NT2/D1 (cell line): ENCODE results near the gene SFI1.

Source experiments
- DNase-seq: peaks from one replicate; pipeline ENCODE4 v3.0.0-alpha.2; 2011; ENCODE audit warnings: low read depth, low spot score
- H3K27me3 ChIP-seq: 2 replicates; pipeline ENCODE4 v1.6.0; 2011; ENCODE audit warnings: mild to moderate bottlenecking; ENCODE audit not compliant: insufficient read length, insufficient read depth
- H3K36me3 ChIP-seq: 2 replicates; pipeline ENCODE4 v1.6.1; 2011; ENCODE audit warnings: mild to moderate bottlenecking, low read length, mixed read lengths; ENCODE audit not compliant: insufficient read depth, insufficient read length
- H3K4me1 ChIP-seq: 2 replicates; pipeline ENCODE4 v1.5.1; 2011; ENCODE audit not compliant: insufficient read depth, insufficient read length
- H3K4me3 ChIP-seq: 2 replicates; pipeline ENCODE4 v1.5.1; 2011; ENCODE audit warnings: low read depth; ENCODE audit not compliant: insufficient read length
- H3K9ac ChIP-seq: 2 replicates; pipeline ENCODE4 v1.6.0; 2011; ENCODE audit warnings: low read depth; ENCODE audit not compliant: insufficient read length
- H3K9me3 ChIP-seq: 2 replicates; pipeline ENCODE4 v1.5.1; 2011; ENCODE audit warnings: mild to moderate bottlenecking, low read length; ENCODE audit not compliant: insufficient read depth
- SUZ12 ChIP-seq: IDR thresholded peaks from 2 replicates; pipeline ENCODE4 v1.6.1; 2011; ENCODE audit not compliant: insufficient read length, insufficient read depth; ENCODE audit errors: extremely low read depth
- YY1 ChIP-seq: IDR thresholded peaks from 2 replicates; pipeline ENCODE4 v1.6.1; 2011; ENCODE audit not compliant: insufficient read length, insufficient read depth
- ZNF274 ChIP-seq: IDR thresholded peaks from 2 replicates; pipeline ENCODE4 v1.6.1; 2011; ENCODE audit warnings: mild to moderate bottlenecking, low read depth, low read length

SFI1 gene

DNA sequence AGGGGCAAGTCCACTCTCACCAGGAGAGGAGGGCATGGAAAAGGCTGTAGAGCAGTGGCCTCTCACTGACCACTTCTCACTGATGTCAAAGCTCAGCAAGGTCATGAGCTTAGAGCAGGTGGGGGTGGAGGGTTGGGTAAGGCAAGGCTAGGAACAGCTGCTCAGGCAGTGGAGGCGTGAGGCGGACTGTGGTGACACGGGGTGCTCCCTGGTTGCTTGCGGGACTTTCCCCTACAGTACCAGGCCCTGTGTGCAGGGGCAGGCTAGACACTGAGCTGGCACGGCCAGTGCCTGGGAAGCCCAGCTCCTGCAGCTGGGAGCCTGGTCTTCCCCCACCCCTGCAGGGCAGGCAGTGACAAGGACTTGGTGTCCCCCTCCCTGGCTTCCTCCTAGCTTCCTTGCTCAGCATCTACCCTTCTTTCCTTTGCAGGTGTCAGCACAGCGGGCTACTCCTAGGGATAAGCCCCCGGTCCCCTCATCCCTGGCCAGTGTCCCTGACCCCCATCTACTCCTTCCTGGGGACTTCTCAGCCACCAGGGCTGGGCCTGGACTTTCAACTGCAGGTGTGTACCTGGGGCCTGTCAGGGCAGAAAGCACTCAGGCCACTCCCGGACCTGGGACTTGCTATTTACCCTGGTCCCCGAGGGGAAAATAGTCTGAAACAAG is 120.1 kb downstream of the SFI1 start:
- no peaks in the 10 kb centered on the region for H3K27me3 ChIP-seq
- H3K36me3 ChIP-seq = peaks cover 45% of the 10 kb centered on the region
- DNase-seq = no peak
- TF ChIP-seq YY1 (no peak), ZNF274 (no peak), SUZ12 (no peak)
- no peak overlapping the region for H3K9ac ChIP-seq
- H3K4me1 ChIP-seq = peaks cover 5% of the 10 kb centered on the region
- no peak overlapping the region for H3K4me3 ChIP-seq
- H3K9me3 ChIP-seq = no peaks in the 10 kb centered on the region

GRCh38 chr22:31618057-31618456 is 121.7 kb downstream of the SFI1 start:
- no peak for DNase-seq
- TF ChIP-seq YY1 = no peak
- no peak for TF ChIP-seq ZNF274
- TF ChIP-seq SUZ12 = no peak
- peaks cover 2% of the 10 kb centered on the region for H3K4me1 ChIP-seq
- H3K9me3 ChIP-seq = no peaks in the 10 kb centered on the region
- no peaks in the 10 kb centered on the region for H3K27me3 ChIP-seq
- no peak overlapping the region for H3K9ac ChIP-seq
- H3K36me3 ChIP-seq = peaks cover 58% of the 10 kb centered on the region
- H3K4me3 ChIP-seq = no peak overlapping the region

- H3K9ac ChIP-seq = no peak overlapping the region
- H3K36me3 ChIP-seq = peaks cover 64% of the 10 kb centered on the region
- peaks cover 3% of the 10 kb centered on the region for H3K4me1 ChIP-seq
- no peak overlapping the region for H3K4me3 ChIP-seq
- DNase-seq = no peak
- no peaks in the 10 kb centered on the region for H3K27me3 ChIP-seq
- H3K9me3 ChIP-seq = no peaks in the 10 kb centered on the region
- TF ChIP-seq YY1 = no peak
Observed at GRCh38 chr22:31618471-31619176, 122.3 kb downstream of the SFI1 start.

- TF ChIP-seq YY1 (no peak), SUZ12 (no peak), ZNF274 (no peak)
- Histone ChIP-seq H3K9ac (no peak overlapping the region), H3K4me3 (no peak overlapping the region), H3K27me3 (no peaks in the 10 kb centered on the region), H3K9me3 (no peaks in the 10 kb centered on the region), H3K4me1 (peaks cover 7% of the 10 kb centered on the region), H3K36me3 (peaks cover 65% of the 10 kb centered on the region)
- DNase-seq = no peak
Observed at GRCh38 chr22:31619611-31620300, 123.4 kb downstream of the SFI1 start.

DNA sequence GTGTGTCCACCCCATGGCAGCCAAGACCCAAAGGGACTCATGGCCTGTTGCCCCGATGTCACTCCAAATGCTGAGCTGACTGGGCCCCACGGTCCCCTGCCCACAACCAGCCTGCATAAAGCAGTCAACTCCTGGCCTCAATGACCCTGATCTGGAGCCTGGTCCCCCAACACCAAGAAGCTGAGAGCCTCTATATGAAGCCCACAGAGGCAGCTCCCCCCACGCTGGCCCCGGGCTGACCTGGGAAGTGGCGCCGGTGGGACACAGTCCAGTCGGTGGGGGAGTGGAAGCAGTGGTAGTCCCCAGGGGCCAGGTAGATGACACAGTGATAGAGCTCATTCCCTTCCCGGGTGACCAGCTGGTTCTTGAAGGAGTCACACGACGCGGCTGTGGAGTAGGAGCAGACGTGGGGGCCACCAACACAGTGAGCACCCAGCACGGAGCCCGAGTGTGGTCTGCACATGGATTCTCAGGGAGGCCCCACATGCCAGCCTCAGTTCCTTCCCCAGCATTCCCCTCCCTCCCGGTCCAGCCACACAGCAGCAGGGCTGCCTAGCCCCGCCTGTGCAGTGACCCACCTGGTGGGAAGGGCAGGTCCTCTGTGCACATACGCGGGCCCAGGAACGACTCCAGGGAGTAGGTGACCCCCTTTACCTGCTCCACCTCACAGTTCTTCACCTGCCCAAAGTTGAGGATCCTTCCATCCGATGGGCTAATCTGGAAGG is 124.6 kb downstream of the SFI1 start:
- Histone ChIP-seq H3K9me3 (no peaks in the 10 kb centered on the region), H3K4me1 (peaks cover 17% of the 10 kb centered on the region), H3K4me3 (no peak overlapping the region), H3K27me3 (no peaks in the 10 kb centered on the region), H3K36me3 (peaks cover 65% of the 10 kb centered on the region), H3K9ac (no peak overlapping the region)
- TF ChIP-seq SUZ12 (no peak), ZNF274 (no peak), YY1 (no peak)
- DNase-seq = no peak

DNA sequence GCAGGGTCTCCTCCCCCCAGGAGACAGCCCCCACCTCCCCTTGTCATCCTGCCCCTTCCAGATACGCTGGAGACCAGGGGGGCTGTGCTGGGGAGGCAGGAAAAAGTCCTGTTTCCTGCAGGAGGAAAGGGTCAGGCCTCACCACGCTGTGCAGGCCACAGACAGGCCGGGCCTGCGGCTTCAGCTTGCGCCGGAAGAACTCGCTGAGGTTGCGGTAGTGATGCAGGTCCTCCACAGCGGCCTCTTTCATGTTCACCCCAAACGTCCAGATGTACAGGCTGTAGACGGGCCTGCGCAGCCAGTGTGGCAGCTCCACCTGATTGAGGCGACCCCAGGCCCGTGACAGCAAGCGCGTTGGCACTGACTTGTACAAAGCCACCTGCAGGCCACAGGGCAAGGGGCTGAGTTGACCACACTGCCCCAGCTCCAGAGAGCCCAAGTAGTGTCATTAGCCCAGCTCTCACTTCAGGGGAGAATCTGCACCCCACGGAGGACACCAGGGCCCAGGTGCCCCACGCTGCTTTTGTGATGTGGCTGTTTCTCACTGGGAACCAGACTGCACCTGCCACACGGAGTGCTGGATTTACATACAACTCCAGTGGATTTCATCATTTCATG is 125.3 kb downstream of the SFI1 start:
- Histone ChIP-seq H3K9ac (no peak overlapping the region), H3K9me3 (no peaks in the 10 kb centered on the region), H3K4me1 (peaks cover 24% of the 10 kb centered on the region), H3K4me3 (no peak overlapping the region), H3K36me3 (peaks cover 65% of the 10 kb centered on the region), H3K27me3 (no peaks in the 10 kb centered on the region)
- DNase-seq = no peak
- no peak for TF ChIP-seq SUZ12
- no peak for TF ChIP-seq YY1
- no peak for TF ChIP-seq ZNF274

DNA sequence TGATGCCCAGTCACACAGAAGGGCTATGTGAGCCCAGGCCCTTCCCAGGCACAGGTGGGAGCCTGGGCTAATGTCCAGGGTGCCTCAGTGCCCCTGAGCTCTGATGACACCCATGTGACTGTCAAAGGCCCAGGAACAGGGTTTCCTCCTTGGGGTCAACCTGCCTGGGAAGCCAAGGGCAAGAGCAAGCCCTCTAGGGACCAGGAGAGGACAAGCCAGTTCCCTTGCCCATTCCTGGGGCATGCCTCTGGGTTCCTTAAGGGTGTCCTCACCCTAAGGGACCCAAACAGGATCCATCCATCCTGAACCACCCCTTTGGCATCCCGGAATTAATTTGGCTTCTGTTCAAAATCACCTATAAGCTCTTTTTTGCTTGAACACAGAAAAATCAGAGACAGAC is 126.6 kb downstream of the SFI1 start:
- Histone ChIP-seq H3K9me3 (no peaks in the 10 kb centered on the region), H3K36me3 (peaks cover 64% of the 10 kb centered on the region)
- no peak for DNase-seq

More for the DNA sequence above, 126.6 kb downstream of the SFI1 start:
- no peak for TF ChIP-seq YY1
- Histone ChIP-seq H3K9ac (no peak overlapping the region), H3K27me3 (no peaks in the 10 kb centered on the region), H3K4me3 (no peak overlapping the region), H3K4me1 (peaks cover 27% of the 10 kb centered on the region)
